Thoracic aorta endothelial cell (primary cell): ENCODE data around the gene PTPN3. TPM values are rescaled to one million over a fixed set of nuclear protein-coding genes. Genes with fewer than 3 reads are reported as not detected.

Experiments
- small RNA-seq: library from RNA; depleted of rRNA; stranded (forward); fragments of <200 nt; gene quantifications from one replicate; pipeline ENCODE3, GENCODE V24; 2012
- total RNA-seq: library from RNA; depleted of rRNA; stranded (reverse); fragments of >200 nt; gene quantifications from 2 replicates; pipeline ENCODE4 v1.2.3, GENCODE V29; 2012

PTPN3 gene
- 0.40 and 0.50 TPM in 2 replicates for total RNA-seq

DNA sequence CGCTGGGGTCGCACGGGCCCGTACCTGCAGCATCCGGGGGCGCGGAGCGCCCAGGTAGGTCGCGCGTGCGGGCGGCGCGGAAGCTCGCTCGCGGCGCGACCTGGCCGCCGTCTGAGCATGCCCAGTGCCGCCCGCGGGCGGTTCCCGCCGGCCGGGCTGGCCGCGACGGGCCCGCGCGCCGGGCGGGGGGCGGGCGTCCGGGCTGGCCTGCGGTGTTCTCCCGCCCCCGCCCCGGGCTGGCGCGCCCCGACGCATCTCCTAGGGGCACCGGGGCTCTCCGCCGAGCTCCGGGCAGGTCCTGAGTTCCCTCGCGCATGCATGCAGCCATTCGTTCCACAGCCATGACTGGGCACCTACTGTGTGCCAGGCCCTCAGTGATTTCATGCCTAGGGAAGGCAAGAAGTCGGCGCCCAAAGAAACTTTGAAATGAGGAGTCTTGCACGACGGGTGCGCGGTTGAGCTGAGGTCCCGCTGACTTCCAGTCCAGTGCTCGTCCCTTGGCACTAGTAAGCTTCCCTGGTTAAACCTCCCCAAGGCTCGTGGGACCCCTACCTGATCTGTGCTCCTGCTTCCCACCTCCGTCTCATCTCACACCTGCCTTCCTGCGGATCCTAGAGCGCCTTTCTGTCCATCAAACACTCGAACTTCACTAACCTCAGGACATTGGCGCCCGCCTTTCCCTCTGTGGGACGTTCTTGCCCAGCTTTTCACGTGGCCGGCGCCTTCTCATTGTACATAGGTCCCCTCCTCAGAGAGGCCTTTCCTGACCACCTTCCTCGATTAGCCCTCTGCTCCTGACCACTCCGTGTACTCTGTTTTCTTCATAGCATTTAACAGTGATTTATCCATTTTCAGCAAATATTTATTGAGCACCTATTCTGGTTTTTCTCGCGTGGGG is at the start of gene PTPN3:
PTPN3 (minus strand) TSS at position 113 of the 898 bp plus-strand sequence. CDS start 34,873 bp downstream, outside the sequence.

Small RNA genes within 50 kb of the gene (small RNA-seq; reads per million reads assigned to genes)
- not detected for gene MIR3927

Other genes with a start within 250 kb of the PTPN3 start
- 1.2 and 1.7 TPM in 2 replicates for gene EPB41L4B, start 177.2 kb downstream of the PTPN3 start, total RNA-seq